Chondrocyte (in vitro differentiated cells): Measurements from ENCODE around the gene CLIC4. TPM values are rescaled to one million over a fixed set of nuclear protein-coding genes. Genes with fewer than 3 reads are reported as not detected.

ENCODE experiments used
- DNase-seq: peaks from one replicate; pipeline ENCODE4 v3.0.0; 2021; ENCODE audit warnings: mixed read lengths, low spot score
- H3K27ac Mint-ChIP-seq: one replicate; pipeline ENCODE4 v1.8.0; 2021; ENCODE audit warnings: mild to moderate bottlenecking, moderate library complexity, mixed read lengths; ENCODE audit not compliant: unreplicated experiment
- H3K27me3 Mint-ChIP-seq: 2 replicates; pipeline ENCODE4 v1.8.0; 2021; ENCODE audit warnings: low read depth, mixed read lengths
- H3K36me3 Mint-ChIP-seq: 2 replicates; pipeline ENCODE4 v1.8.0; 2021; ENCODE audit warnings: low read depth, mixed read lengths
- H3K4me1 Mint-ChIP-seq: 2 replicates; pipeline ENCODE4 v1.8.0; 2021; ENCODE audit warnings: low read depth, mild to moderate bottlenecking, mixed read lengths
- H3K4me3 Mint-ChIP-seq: one replicate; pipeline ENCODE4 v1.8.0; 2021; ENCODE audit warnings: mild to moderate bottlenecking, moderate library complexity, mixed read lengths; ENCODE audit not compliant: unreplicated experiment
- H3K9me3 Mint-ChIP-seq: 2 replicates; pipeline ENCODE4 v1.8.0; 2021; ENCODE audit warnings: low read depth, mixed read lengths
- CTCF ChIP-seq: fragments of 200-600 bp; sonication (generic); IDR thresholded peaks from 2 replicates; pipeline ENCODE4 v1.5.0; 2021; ENCODE audit warnings: antibody characterized with exemption, mild to moderate bottlenecking, moderate library complexity
- total RNA-seq: library from RNA; stranded (reverse); gene quantifications from 3 replicates; pipeline ENCODE4 v1.2.1, GENCODE V29; 2021

The CLIC4 gene
- total RNA-seq, 1 donor from 2014 or later: 411 TPM

DNA sequence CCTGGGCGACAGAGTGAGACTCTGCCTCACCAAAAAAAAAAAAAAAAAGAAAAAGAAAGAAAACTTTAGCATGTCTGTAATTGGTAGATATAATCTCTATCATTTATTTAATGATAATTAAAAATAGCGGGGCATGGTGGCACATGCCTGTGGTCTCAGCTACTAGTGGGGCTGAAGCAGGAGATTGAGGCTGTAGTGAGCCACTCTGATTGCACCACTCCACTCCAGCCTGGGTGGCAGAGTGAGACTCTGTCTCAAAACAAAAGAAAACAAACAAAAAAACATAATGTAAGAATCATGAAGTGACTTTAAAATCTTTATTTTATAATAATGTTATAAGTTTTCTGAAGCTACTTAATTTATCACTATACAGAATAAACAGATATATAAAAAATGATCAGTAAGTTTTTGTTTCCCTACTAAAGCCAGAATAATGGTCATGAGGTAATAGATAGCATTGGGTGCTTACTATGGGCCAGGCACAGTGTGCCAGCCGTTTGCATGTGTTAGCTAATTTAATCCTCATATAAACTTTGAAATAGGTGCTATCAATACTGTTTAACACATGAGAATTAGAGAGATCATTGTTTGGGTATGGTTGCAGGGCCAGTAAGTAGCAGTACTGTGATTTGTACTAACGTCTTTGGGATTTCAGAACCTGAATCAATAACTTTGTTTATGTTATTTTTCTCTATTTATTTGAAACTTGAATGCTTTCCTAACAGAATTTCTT lies 23.8 kb downstream of the CLIC4 start:
- peaks cover 1% of the 10 kb centered on the region for H3K36me3 Mint-ChIP-seq
- H3K4me1 Mint-ChIP-seq: peaks cover 75% of the 10 kb centered on the region

GRCh38 chr1:24769656-24770651 lies 24.7 kb downstream of the CLIC4 start:
- peaks cover 78% of the 10 kb centered on the region for H3K4me1 Mint-ChIP-seq
- DNase-seq: no peak
- H3K27me3 Mint-ChIP-seq: no peaks in the 10 kb centered on the region
- peak overlapping the region; percentile 98 for H3K27ac Mint-ChIP-seq
- H3K9me3 Mint-ChIP-seq: no peaks in the 10 kb centered on the region
- TF ChIP-seq CTCF: no peak
- H3K36me3 Mint-ChIP-seq: peaks cover 1% of the 10 kb centered on the region
- peak overlapping the region; percentile 61 for H3K4me3 Mint-ChIP-seq

More for the DNA sequence above, 23.8 kb downstream of the CLIC4 start:
- H3K27me3 Mint-ChIP-seq: no peaks in the 10 kb centered on the region
- H3K4me3 Mint-ChIP-seq: no peak overlapping the region
- no peaks in the 10 kb centered on the region for H3K9me3 Mint-ChIP-seq
- DNase-seq: no peak
- no peak for TF ChIP-seq CTCF
- peak overlapping the region; percentile 41 for H3K27ac Mint-ChIP-seq

DNA sequence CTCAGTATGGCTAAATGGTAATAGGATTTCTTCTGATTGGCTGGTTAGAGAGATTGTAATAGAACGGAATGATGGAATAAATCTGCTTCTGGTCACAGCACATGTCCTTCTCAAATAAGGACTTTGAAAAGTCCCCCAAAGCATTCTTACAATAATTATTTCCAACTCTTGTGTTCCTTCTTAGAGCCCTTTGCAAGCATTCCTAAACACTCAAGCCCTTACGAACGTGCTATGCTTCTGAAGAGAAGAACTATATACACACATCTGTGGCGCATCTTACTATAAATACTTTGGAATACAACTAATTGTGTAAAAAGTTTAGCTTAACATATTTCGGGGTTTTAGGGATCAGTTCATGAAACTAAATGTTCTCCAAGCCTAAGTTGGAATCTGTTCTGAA lies 25.6 kb downstream of the CLIC4 start:
- TF ChIP-seq CTCF: no peak
- Mint-ChIP-seq H3K9me3 (no peaks in the 10 kb centered on the region), H3K36me3 (peaks cover 1% of the 10 kb centered on the region), H3K4me3 (peak overlapping the region; percentile 61), H3K27ac (peak overlapping the region; percentile 98), H3K4me1 (peaks cover 79% of the 10 kb centered on the region), H3K27me3 (no peaks in the 10 kb centered on the region)
- DNase-seq: no peak

DNA sequence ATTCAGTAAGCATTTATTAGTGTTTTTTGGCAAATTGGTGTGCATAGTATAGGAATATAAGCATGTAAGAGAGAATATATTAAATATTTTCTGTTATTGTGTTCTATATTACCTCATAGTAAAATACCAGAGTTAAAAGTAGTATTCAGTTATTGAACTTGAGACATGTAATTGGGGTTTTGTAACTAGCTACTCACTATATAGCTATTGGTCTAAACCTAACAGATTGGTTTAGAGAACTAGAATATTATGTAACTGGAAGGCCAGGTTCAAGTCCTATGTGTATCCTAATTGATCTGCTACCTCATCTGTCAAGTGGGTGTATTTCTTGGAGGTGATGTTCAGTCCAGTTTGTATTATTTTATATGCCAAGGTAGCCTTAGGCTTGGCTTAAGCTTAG lies 26.3 kb downstream of the CLIC4 start:
- H3K4me1 Mint-ChIP-seq: peaks cover 77% of the 10 kb centered on the region
- no peak overlapping the region for H3K4me3 Mint-ChIP-seq
- H3K27ac Mint-ChIP-seq: peak overlapping the region; percentile 52
- no peak for TF ChIP-seq CTCF
- no peaks in the 10 kb centered on the region for H3K27me3 Mint-ChIP-seq
- DNase-seq: no peak
- peaks cover 1% of the 10 kb centered on the region for H3K36me3 Mint-ChIP-seq
- no peaks in the 10 kb centered on the region for H3K9me3 Mint-ChIP-seq

DNA sequence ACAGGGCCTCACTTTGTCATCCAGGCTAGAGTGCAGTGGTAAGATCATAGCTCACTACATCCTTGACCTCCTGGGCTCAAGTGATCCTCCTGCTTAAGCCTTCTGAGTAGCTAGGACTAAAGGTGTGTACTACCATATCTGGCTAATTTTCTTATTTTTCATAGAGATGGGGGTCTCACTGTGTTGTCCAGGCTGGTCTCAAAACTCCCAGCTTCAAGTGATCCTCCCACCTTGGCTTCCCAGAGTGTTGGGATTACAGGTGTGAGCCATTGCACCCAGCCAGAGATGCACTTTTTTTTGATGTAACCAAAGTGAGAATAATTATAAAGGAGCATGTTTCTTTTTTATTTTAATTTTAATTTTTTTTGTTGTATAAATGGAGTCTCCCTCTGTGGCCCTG lies 28.4 kb downstream of the CLIC4 start:
- peaks cover 84% of the 10 kb centered on the region for H3K4me1 Mint-ChIP-seq
- TF ChIP-seq CTCF: no peak
- DNase-seq: no peak
- peaks cover 1% of the 10 kb centered on the region for H3K36me3 Mint-ChIP-seq
- H3K27ac Mint-ChIP-seq: peak overlapping the region; percentile 76
- H3K9me3 Mint-ChIP-seq: no peaks in the 10 kb centered on the region
- no peak overlapping the region for H3K4me3 Mint-ChIP-seq
- H3K27me3 Mint-ChIP-seq: no peaks in the 10 kb centered on the region
